ENCODE measurements around the gene CCDC146.
A peak's percentile ranks its signal among the peaks of the same experiment; 100 is the strongest.

The CCDC146 gene

GRCh38 chr7:77327932-77328628, 205.7 kb downstream of the CCDC146 start:
- no peak for TF ChIP-seq GATA3 (IDR thresholded peaks at IDR 0.05; ENCODE audit: low read depth, low read length)
- no peak for TF ChIP-seq GATA2 (IDR thresholded peaks at IDR 0.05; ENCODE audit: low read depth, low read length)

GRCh38 chr7:77328669-77329068, 206.3 kb downstream of the CCDC146 start:
- no peak for TF ChIP-seq GATA2 (IDR thresholded peaks at IDR 0.05; ENCODE audit: low read depth, low read length)
- TF ChIP-seq GATA3 (IDR thresholded peaks at IDR 0.05; ENCODE audit: low read depth, low read length), result no peak

- TF ChIP-seq GATA2 (IDR thresholded peaks at IDR 0.05; ENCODE audit: low read depth, low read length) (no peak), GATA3 (IDR thresholded peaks at IDR 0.05; ENCODE audit: low read depth, low read length) (no peak)
These were observed 207.2 kb downstream of the CCDC146 start for GRCh38 chr7:77329466-77330168.

- TF ChIP-seq GATA2 (IDR thresholded peaks at IDR 0.05; ENCODE audit: low read depth, low read length), result no peak
- no peak for TF ChIP-seq GATA3 (IDR thresholded peaks at IDR 0.05; ENCODE audit: low read depth, low read length)
These were observed 207.9 kb downstream of the CCDC146 start for GRCh38 chr7:77330169-77330882.

GRCh38 chr7:77331938-77332695, 209.7 kb downstream of the CCDC146 start:
- TF ChIP-seq GATA2 (IDR thresholded peaks at IDR 0.05; ENCODE audit: low read depth, low read length) (0 out of 2 replicates have a peak, but pooled peaks have one; percentile 12), GATA3 (IDR thresholded peaks at IDR 0.05; ENCODE audit: low read depth, low read length) (no peak)

GRCh38 chr7:77335581-77335980, 213.2 kb downstream of the CCDC146 start:
- TF ChIP-seq GATA3 (IDR thresholded peaks at IDR 0.05; ENCODE audit: low read depth, low read length) (no peak), GATA2 (IDR thresholded peaks at IDR 0.05; ENCODE audit: low read depth, low read length) (no peak)

GRCh38 chr7:77337456-77337990, 215.1 kb downstream of the CCDC146 start:
- TF ChIP-seq GATA3 (IDR thresholded peaks at IDR 0.05; ENCODE audit: low read depth, low read length), result no peak
- no peak for TF ChIP-seq GATA2 (IDR thresholded peaks at IDR 0.05; ENCODE audit: low read depth, low read length)

- TF ChIP-seq GATA2 (IDR thresholded peaks at IDR 0.05; ENCODE audit: low read depth, low read length), result no peak
- no peak for TF ChIP-seq GATA3 (IDR thresholded peaks at IDR 0.05; ENCODE audit: low read depth, low read length)
These were observed 215.8 kb downstream of the CCDC146 start for GRCh38 chr7:77338260-77338659.

- TF ChIP-seq GATA3 (IDR thresholded peaks at IDR 0.05; ENCODE audit: low read depth, low read length) (no peak), GATA2 (IDR thresholded peaks at IDR 0.05; ENCODE audit: low read depth, low read length) (no peak)
These were observed 216.6 kb downstream of the CCDC146 start for GRCh38 chr7:77338883-77339629.

- TF ChIP-seq GATA3 (IDR thresholded peaks at IDR 0.05; ENCODE audit: low read depth, low read length) (no peak), GATA2 (IDR thresholded peaks at IDR 0.05; ENCODE audit: low read depth, low read length) (no peak)
These were observed 217.3 kb downstream of the CCDC146 start for GRCh38 chr7:77339726-77340125.

All from SH-SY5Y (cell line).